GM21515 (cell line): Measurements from ENCODE around the gene ANKRD33.
"Not testable (repeated sequence)": the region's sequence is repeated elsewhere in the genome, so short reads cannot be mapped to it uniquely, and the experiment has no call there.

Experiments
- ATAC-seq: cut with Tn5 transposase; IDR thresholded peaks from one replicate; pipeline ENCODE4 v1.9.1; 2021; ENCODE audit not compliant: unreplicated experiment

The ANKRD33 gene

DNA sequence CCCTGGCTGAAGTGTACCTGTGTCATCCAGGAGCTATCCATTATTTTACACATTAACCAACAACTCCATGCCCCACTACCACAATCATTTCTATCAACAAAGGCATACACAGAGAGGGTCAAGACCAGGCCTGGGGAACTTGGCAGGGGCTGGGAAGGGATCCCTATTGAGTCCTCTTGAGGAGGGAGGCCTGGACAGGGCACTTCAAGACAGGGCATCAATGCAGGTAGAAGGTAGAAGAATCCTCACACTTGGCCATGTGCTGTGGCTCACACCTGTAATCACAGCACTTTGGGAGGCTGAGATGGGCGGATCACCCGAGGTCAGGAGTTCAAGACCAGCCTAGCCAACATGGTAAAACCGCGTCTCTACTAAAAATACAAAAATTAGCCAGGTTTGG, 13.4 kb upstream of the ANKRD33 start:
- no peak for ATAC-seq

DNA sequence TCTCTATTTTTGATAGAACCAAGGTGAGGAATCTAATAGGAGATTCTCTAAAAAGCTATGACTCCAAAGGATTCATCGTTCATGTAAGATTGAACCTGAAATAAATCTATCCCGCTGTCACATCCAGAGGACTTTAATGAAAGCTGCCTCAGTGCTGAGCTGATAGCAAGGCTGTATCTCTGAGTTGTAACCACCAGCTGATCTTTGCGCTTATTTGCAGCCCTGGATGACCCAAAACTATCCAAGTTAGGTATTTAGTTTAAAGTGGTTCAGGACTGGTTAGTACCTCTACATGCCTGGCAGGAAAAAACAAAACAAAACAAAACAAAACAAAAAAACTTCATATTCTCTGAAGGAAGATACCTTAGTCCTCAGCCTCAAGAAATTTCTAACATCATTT, 8.8 kb upstream of the ANKRD33 start:
- no peak for ATAC-seq

DNA sequence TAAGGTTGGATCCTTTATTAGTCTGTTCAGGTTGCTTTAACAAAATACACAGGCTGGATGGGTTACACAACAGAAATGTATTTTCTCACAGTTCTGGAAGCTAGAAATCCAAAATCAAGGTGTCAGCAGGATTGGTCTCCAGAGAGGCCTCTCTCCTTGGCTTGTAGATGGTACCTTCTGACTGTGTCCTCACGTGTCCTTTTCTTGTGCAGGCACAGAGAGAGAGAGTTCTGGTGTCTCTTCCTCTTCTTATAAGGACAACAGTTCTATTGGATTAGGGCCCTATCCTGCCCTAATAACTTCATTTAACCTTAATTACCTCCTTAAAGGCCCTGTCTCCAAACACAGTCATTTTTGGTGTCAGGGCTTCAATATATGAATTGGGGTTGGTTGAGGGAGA, 4.6 kb upstream of the ANKRD33 start:
- no peak for ATAC-seq

DNA sequence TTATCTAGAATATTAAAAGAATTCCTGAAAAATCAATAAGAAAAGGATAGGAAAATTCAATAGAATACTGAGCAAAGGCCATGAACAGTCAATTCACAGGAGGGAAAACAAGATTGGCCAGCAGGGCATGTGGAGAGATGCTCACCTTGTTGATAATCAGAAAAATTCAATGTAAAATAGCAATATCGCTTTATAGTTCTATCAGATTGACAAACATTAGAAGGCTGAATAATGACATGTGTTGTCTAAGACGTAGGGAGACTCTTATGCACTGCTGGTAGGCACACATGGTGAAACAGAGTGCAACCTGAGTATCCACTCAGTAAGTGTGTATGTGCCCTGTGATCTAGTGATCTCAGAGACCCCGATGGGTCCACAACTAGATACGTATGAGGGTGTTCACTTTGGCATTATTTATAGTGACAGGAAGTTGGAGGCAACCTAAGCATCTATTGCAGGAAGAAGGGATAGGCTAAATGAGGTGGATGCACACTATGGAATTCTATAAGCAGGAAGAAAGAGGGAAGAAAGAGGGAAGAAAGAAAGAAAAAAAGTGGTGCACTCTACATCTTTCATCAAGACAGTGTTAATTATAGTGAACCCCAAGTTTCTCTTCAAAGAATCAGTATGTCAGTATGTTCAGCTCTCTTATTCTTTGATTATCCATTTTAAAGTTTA, 3.8 kb upstream of the ANKRD33 start:
- ATAC-seq = no peak

DNA sequence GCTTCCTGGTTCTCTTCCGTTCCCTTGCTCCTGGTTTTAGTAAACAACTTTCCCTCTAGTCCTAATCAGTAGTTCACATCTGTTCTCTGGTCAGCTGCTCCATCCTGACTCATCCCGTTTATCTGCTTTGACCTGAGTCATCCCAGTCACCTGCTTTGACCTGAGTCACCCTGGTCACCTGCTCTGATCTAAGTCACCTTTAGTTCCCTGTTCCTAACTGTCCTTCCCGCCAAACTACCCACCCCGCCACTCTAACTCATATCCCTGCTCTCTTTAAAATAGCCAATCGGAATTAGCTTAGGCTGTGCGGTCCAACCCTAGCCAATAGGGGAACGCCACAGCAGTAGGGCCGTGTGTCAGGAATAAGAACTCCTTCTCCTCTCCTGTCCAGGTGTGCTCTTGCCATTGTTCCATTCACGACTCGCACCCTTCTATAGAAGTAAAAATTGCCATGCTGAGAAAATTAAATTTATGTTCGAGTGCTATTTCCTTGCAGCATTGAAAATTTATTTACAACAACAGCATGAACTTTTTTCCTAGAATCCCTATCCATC, 3.1 kb upstream of the ANKRD33 start:
- no peak for ATAC-seq

DNA sequence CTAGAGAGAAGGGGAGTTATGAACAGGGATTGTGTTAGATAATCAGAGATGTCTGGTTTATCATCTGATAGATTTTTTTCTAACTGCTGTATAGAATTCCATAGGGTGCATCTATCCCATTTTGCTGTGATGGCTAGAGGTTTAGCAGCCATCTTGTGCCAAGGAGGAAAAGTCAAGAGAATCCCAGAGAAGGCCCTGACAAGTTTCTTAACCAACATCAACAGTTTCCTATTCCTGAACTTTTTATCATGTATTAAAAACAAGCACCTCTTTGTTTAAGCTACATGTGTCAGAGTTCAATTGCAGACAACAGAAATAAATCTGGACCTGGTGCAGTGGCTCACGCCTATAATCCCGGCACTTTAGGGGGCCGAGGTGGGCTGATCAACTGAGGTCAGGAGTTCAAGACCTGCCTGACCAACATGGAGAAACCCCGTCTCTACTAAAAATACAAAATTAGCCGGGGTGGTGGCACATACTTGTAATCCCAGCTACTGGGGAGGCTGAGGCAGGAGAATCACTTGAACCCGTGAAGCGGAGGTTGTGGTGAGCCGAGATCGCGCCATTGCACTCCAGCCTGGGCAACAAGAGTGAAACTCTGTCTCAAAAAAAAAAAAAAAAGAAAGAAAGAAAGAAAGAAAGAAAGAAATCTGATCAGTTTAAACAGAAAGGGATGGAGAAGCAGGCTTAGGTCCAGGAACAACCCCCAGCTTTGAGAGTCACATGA, 2.4 kb upstream of the ANKRD33 start:
- not testable (repeated sequence) for ATAC-seq

DNA sequence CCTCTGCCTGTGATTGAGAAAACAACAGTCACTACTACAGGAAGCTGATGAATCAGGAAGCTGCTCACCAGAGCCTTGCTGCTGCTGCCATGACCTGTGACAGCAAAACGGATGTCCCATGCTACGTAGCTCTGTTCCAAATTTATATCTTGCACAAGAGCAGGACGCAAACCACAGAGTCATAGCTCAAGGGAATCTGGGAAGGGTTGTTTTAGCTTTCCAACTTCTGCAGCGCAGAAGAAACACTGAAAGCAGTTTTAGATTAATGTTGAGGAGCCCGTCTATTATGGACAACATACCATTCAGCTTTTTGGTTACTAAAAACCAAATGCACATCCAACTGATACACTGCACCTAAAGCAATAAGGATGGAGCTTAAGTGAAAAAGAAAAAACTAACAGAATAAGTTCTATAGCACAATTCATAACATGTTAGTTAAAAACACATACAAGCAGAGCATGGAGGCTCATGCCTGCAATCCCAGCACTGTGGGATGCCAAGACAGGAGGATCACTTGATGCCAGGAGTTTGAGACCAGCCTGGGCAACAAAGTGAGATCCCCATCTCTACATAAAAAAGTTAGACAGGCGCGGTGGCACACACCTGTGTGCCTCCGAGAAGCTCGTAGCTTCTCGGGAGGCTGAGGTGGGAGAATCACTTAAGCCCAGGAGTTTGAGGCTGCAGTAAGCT, 1.7 kb upstream of the ANKRD33 start:
- no peak for ATAC-seq

DNA sequence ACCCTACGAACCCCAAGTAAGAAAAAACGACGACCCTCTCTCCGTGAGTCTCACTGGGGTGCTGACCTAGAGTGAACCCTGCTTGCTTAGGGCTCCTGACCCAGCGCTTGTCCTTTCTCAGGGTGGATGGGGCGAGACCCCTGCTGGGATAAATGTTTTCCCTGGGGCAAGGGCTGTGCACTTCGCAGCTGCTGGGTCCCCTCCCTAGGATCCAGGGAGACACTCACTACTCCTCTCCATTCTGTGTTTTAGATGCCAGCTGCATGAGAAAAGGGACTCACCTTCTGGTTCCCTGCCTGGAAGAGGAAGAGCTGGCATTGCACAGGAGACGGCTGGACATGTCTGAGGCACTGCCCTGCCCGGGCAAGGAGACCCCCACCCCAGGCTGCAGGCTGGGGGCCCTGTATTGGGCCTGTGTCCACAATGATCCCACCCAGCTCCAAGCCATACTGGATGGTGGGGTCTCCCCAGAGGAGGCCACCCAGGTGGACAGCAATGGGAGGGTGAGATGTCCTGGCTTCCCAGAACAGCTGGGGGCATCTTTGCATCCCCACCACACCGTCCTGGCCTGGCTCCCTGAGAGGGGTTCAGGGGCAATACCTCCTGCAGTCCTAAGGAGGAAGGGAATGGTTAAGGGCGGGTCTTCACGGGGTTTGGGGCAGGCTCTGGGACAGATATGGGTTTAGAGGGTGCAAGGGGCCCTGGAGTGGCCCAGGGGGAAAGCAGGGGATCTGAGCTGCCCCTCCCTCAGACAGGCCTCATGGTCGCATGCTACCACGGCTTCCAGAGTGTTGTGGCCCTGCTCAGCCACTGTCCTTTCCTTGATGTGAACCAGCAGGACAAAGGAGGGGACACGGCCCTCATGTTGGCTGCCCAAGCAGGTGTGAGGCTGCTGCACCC, 663 bp downstream of the ANKRD33 start:
- no peak for ATAC-seq

DNA sequence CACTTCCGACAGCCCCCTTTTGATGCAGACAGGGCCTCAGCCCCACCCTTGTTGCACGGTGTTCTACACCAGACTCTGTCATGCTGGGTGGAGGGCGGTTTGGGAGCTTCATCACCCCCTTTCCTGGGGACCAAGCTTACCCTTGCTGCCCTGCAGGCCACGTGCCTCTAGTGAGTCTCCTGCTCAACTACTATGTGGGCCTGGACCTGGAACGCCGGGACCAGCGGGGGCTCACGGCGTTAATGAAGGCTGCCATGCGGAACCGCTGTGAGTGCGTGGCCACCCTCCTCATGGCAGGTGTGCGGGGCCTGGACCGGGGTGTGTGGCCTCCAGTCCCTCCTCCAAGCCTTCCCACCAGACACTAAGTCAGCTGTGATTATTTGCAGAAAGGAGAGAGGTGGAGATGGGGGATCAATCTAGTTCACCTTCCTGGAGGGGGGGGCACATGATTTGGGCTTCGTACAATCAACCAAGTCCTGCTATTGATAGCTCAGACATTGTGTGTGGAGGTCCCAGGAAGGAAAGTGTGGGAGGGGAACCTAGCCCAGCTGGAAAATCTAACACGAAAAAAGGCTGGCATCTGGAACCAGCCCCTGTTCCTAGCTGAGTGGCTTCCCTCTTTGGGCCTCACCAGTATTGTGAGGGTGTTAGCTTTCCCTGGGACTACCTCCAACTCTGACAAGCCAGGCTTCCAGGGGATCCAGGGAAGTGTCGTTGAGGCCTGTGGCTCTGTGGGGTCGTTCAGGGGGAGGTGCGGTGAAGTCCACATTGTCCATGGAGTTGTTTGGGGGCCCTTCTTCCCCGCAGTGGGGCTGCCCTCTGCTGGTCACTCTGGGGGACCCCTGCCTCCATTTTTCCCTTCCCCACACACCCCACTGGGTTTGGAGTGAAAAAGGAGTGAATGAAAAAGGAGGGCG, 1.6 kb downstream of the ANKRD33 start:
- no peak for ATAC-seq

DNA sequence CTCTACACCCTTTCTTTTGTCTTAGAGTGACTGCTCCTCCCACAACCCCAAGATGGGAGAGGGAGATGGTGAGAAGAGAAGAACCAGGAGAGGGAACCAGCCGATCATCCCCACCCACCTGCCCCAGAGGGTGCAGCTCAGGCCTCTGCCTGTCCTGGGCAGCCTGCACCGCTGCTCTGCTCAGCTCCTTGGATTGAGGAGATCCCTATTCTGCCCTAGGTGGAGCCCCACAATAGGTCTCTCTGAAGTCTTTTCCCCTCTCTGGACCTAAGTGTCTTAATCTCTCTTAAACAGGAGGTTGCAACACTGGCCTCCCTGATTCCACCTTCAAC, 2.2 kb downstream of the ANKRD33 start:
- no peak for ATAC-seq

DNA sequence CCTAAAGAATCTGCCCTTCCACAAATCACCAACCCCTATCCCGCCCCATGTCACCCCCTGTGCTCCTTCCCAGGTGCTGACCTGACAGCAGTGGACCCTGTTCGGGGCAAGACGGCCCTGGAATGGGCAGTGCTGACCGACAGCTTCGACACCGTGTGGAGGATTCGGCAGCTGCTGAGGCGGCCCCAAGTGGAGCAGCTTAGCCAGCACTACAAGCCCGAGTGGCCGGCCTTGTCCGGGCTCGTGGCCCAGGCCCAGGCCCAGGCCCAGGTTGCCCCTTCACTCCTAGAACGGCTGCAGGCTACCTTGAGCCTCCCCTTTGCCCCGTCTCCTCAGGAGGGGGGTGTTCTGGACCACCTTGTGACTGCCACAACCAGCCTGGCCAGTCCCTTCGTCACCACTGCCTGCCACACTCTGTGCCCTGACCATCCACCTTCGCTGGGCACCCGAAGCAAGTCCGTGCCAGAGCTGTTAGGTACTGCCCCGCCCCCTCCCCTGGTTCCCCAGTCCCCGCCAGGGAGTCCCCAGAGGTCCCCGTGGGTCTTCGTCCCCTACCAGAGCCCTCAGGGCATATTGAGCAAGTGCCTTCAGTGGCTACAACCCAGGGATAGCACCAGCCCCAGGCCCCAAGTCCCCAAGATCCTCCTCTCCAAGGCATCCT, 2.7 kb downstream of the ANKRD33 start:
- no peak for ATAC-seq

DNA sequence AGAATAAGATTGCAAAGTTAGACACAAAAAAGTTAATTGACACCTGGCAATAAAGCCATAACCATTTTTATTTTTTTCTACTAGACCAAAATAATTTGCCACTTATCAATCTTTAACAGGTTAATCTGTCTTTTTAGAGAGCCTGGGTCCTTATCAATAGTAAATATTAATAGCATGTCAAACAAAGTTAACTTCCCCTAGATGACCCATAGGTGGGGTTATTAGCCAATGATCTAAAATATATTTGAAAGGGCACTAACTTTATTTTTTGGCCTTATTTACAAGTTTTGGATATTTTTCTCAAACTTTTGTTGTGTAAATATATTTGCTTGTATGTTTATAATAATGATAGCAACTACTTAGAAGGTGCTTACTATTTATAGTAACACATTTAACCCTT, 3.9 kb downstream of the ANKRD33 start:
- no peak for ATAC-seq

DNA sequence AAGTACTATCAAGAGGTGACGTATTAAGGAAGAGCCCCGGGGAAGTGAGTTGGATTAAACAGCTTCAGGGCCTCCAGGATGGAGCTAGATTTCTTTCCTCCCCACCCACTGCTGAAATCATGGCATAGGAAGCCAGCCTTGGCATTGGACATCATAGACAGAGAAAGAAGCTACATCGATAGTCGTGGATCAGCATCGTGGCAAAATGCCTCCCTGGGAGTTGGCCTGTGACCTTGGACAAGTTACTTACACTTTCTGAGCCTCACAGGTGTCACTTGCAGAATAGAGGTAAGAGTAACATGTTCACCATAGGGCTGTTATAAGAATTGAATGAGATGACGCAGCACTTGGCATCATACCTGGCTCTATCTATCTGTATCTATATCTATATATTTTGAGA, 5.9 kb downstream of the ANKRD33 start:
- ATAC-seq = no peak

DNA sequence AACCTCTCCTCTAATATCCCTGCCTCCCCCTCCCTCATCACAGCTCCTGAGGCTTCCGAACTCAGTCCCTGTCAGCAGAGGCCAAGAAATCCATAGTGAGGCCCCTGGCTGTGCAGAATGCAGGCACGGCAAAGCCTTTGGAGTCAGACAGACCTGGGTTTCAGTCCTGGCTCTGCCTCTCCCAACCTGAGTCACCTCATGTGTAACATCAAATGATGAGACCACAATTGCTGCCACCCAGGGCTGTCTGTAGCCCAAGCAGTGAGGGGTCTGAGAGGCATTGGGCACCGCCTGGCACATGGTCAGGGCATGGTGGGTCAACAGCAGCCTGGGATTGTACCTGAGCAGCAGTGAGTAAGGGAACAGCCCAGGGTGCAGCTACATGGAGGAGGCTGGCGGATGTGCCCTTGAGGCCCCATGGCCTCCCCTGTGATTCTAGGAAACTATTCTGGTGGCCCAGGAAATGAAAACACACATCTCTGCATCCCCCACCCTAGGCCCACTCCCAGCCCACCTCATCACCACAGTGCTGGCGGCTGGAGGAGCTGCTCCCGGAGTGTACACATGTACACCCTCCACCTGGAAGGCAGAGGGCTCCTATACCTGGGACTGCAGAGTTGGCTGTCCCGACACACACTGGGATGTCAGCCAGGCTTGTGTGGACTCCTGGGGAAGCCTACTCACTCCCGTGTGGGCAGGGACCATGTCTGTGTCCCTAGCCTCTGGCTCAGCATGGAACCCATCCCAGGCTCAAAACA, 7.7 kb downstream of the ANKRD33 start:
- no peak for ATAC-seq

DNA sequence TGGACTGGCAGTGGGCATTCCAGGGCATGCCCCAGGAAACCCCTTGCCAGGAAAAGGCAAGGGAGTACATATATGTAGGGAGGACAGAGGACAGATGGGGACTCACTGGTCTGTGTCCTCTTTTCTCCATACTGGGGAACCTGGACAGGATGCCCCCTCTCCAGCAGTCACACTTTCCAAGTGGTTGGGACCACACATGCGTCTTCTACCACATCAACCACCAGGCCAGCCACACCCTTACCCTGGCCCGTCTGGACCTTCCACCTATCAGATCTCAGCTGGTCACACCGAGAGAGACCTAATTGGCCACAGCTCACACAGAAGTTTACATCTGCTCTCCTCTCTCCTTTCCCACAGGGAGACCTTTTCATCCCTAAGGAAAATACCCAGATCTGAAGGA, 8.3 kb downstream of the ANKRD33 start:
- no peak for ATAC-seq

DNA sequence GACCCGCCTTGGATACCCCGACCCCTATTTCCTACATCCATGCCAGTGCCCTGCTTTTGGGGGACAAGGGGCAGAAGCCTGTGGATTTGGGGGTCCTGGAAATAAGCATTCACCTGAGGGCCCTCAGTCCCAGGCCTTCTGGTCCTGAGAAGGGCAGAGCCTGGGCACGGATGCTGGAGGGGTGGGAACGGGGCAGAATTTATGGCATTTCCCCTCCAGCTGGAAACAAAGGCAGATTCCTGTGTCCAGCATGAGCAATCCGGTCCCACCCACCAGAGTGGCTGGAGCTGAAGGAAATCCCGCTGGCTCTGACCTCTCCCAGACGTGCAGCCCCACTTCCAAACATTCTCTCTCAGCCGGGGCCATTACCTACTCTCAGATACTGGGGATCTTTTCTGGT, 9.3 kb downstream of the ANKRD33 start:
- no peak for ATAC-seq

DNA sequence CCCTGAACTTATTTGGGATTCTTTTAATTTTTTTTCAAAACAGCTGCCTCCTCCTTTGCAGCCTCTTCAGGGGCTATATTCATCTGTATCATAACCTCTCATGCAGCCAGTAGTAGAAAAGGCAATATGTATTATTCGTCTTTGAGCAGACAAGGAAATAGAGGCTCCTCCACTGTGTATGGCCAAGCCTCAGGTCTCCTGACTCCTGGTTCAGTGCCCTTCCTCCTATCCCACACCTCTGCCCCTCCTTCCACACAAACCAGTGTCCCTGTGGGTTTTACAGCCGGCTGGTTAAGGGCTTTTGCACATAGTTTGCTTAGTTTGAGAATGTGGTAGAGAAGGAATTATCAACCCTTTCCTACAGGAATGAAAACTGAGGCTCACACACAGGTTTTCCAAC, 10.6 kb downstream of the ANKRD33 start:
- ATAC-seq = no peak

DNA sequence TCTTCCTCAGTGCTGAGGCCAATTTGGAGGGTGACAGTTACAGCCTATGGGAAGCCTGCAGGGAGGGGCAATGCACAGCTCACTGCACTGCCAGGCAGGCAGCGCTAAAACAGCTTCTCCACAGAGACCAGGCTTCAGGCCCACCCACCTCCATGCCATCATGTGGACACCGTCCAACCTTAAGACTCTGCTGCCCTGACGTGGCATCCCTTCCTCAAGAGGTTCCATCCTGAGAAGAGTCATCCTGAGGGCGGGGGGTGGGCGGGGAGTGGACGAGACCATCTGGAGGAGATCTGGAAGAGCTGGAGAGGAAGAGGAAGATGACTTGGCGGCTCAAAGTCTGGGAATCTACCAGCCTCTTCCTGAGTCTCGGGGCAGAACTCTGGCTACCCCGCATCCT, 11.0 kb downstream of the ANKRD33 start:
- no peak for ATAC-seq
